ENCODE measurements around the gene GDPD2.
A peak's percentile ranks its signal among the peaks of the same experiment; 100 is the strongest.
"Not testable (repeated sequence)": the region's sequence is repeated elsewhere in the genome, so short reads cannot be mapped to it uniquely, and the experiment has no call there.

The GDPD2 gene

GRCh38 chrX:70422851-70423341, at the start of gene GDPD2:
TSS of gene GDPD2 (plus strand) at chrX:70423314. CDS start at chrX:70424985, 1,671 bp downstream.
- Histone ChIP-seq H3K27me3 (ENCODE audit: control insufficient read depth in 1 of 2, insufficient read depth in 2 of 2, low read length in 2 of 2) (no peaks in the 10 kb centered on the region), H3K9ac (ENCODE audit: low read depth in 1 of 2, low read length in 2 of 2) (peak within 1 kb of the TSS; percentile 51 to 71), H3K36me3 (ENCODE audit: control insufficient read depth in 1 of 2, insufficient read depth in 2 of 2, low read length in 2 of 2) (peaks cover 0 to 4% of the 10 kb centered on the region in 2 donors), H3K4me1 (ENCODE audit: control insufficient read depth in 1 of 2, insufficient read depth in 2 of 2, low read length in 2 of 2) (peaks cover 4 to 6% of the 10 kb centered on the region in 2 donors), H3K27ac (ENCODE audit: low read depth, low read length) (no peak within 1 kb of the TSS), H3K4me3 (ENCODE audit: low read depth in 1 of 2, low read length in 2 of 2) (peak within 1 kb of the TSS; percentile 48 to 54), H3K9me3 (ENCODE audit: control insufficient read depth in 1 of 2, low read length in 2 of 2) (no peaks in the 10 kb centered on the region)

DNA sequence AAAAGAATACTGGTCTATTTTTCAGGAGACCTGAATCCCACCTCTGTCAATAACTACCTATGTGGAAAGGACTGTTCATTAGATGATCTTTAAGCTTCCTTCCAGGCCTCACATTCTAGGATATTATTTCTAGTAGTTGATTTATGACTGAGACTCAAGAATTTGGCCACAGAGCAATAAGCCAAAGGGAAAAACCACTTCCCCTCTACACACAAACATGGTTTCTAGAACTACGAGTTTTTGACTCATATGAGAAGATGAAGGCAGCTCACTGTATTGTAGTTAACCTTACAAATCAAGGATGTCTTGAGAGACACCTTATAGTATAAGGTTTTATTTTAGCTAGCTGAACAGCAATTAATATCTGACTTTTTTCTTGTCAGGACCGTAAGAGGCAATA, 36.9 kb upstream of the GDPD2 start:
- H3K9ac ChIP-seq (ENCODE audit: low read depth in 1 of 2, low read length in 2 of 2), result no peak overlapping the region
- H3K9me3 ChIP-seq (ENCODE audit: control insufficient read depth in 1 of 2, low read length in 2 of 2), result no peaks in the 10 kb centered on the region
- H3K27me3 ChIP-seq (ENCODE audit: control insufficient read depth in 1 of 2, insufficient read depth in 2 of 2, low read length in 2 of 2), result no peaks in the 10 kb centered on the region
- no peak overlapping the region for H3K27ac ChIP-seq (ENCODE audit: low read depth, low read length)
- H3K4me3 ChIP-seq (ENCODE audit: low read depth in 1 of 2, low read length in 2 of 2), result no peak overlapping the region
- no peaks in the 10 kb centered on the region for H3K36me3 ChIP-seq (ENCODE audit: control insufficient read depth in 1 of 2, insufficient read depth in 2 of 2, low read length in 2 of 2)
- H3K4me1 ChIP-seq (ENCODE audit: control insufficient read depth in 1 of 2, insufficient read depth in 2 of 2, low read length in 2 of 2), result no peaks in the 10 kb centered on the region

DNA sequence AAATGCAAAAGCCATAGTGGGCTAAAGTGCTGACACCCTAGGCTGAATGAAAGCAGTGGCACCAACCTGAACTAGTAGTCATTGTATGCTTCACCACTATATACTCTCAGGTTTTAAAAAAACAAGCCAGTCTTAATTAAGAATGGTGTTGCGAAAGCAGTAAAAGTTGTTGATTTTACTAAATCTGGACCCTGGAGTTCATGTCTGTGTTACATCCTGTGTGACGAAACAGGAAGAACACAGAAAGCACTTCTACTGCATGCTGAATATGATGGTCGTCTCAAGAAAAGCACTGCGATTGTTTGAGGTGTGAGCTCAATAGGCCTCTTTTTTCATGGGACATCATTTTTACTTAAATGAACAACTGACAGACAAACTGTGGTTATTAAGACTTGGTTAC, 24.2 kb upstream of the GDPD2 start:
- Histone ChIP-seq H3K9me3 (ENCODE audit: control insufficient read depth in 1 of 2, low read length in 2 of 2) (no peaks in the 10 kb centered on the region), H3K27me3 (ENCODE audit: control insufficient read depth in 1 of 2, insufficient read depth in 2 of 2, low read length in 2 of 2) (no peaks in the 10 kb centered on the region), H3K4me3 (ENCODE audit: low read depth in 1 of 2, low read length in 2 of 2) (no peak overlapping the region), H3K9ac (ENCODE audit: low read depth in 1 of 2, low read length in 2 of 2) (no peak overlapping the region), H3K36me3 (ENCODE audit: control insufficient read depth in 1 of 2, insufficient read depth in 2 of 2, low read length in 2 of 2) (no peaks in the 10 kb centered on the region), H3K27ac (ENCODE audit: low read depth, low read length) (no peak overlapping the region), H3K4me1 (ENCODE audit: control insufficient read depth in 1 of 2, insufficient read depth in 2 of 2, low read length in 2 of 2) (no peaks in the 10 kb centered on the region)

- not testable (repeated sequence) for H3K27ac ChIP-seq (ENCODE audit: low read depth, low read length); H3K27me3 ChIP-seq (ENCODE audit: control insufficient read depth in 1 of 2, insufficient read depth in 2 of 2, low read length in 2 of 2); H3K9me3 ChIP-seq (ENCODE audit: control insufficient read depth in 1 of 2, low read length in 2 of 2); H3K9ac ChIP-seq (ENCODE audit: low read depth in 1 of 2, low read length in 2 of 2); H3K36me3 ChIP-seq (ENCODE audit: control insufficient read depth in 1 of 2, insufficient read depth in 2 of 2, low read length in 2 of 2); H3K4me1 ChIP-seq (ENCODE audit: control insufficient read depth in 1 of 2, insufficient read depth in 2 of 2, low read length in 2 of 2); H3K4me3 ChIP-seq (ENCODE audit: low read depth in 1 of 2, low read length in 2 of 2)
These were observed 22.9 kb upstream of the GDPD2 start for GRCh38 chrX:70400181-70400580.

- H3K27me3 ChIP-seq (ENCODE audit: control insufficient read depth in 1 of 2, insufficient read depth in 2 of 2, low read length in 2 of 2), result no peaks in the 10 kb centered on the region
- no peaks in the 10 kb centered on the region for H3K36me3 ChIP-seq (ENCODE audit: control insufficient read depth in 1 of 2, insufficient read depth in 2 of 2, low read length in 2 of 2)
- no peaks in the 10 kb centered on the region for H3K9me3 ChIP-seq (ENCODE audit: control insufficient read depth in 1 of 2, low read length in 2 of 2)
- H3K27ac ChIP-seq (ENCODE audit: low read depth, low read length), result no peak overlapping the region
- H3K9ac ChIP-seq (ENCODE audit: low read depth in 1 of 2, low read length in 2 of 2), result no peak overlapping the region
- H3K4me3 ChIP-seq (ENCODE audit: low read depth in 1 of 2, low read length in 2 of 2), result no peak overlapping the region
- no peaks in the 10 kb centered on the region for H3K4me1 ChIP-seq (ENCODE audit: control insufficient read depth in 1 of 2, insufficient read depth in 2 of 2, low read length in 2 of 2)
These were observed 20.4 kb upstream of the GDPD2 start for GRCh38 chrX:70402721-70403120.

- H3K4me1 ChIP-seq (ENCODE audit: control insufficient read depth in 1 of 2, insufficient read depth in 2 of 2, low read length in 2 of 2), result no peaks in the 10 kb centered on the region
- no peaks in the 10 kb centered on the region for H3K36me3 ChIP-seq (ENCODE audit: control insufficient read depth in 1 of 2, insufficient read depth in 2 of 2, low read length in 2 of 2)
- no peaks in the 10 kb centered on the region for H3K9me3 ChIP-seq (ENCODE audit: control insufficient read depth in 1 of 2, low read length in 2 of 2)
- H3K4me3 ChIP-seq (ENCODE audit: low read depth in 1 of 2, low read length in 2 of 2), result no peak overlapping the region
- no peak overlapping the region for H3K27ac ChIP-seq (ENCODE audit: low read depth, low read length)
- no peak overlapping the region for H3K9ac ChIP-seq (ENCODE audit: low read depth in 1 of 2, low read length in 2 of 2)
- no peaks in the 10 kb centered on the region for H3K27me3 ChIP-seq (ENCODE audit: control insufficient read depth in 1 of 2, insufficient read depth in 2 of 2, low read length in 2 of 2)
These were observed 18.1 kb upstream of the GDPD2 start for GRCh38 chrX:70405003-70405402.

DNA sequence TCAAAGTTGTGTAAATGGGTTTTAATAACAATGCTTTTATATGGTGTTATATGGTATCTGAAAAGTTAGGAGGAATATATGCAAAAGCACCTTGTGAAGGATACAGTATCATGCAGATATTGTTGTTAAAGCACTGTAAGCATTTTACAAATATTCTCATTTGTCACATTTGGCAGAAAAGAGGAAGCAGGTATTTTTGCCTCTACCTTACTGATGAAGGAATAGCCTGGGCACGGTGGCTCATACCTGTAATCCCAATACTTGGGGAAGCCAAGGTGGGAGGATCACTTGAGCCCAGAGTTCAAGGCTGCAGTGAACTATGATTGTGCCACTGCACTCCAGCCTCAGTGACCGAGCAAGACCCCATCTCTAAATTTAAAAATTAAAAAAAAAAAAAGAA, 12.2 kb upstream of the GDPD2 start:
- Histone ChIP-seq H3K9me3 (ENCODE audit: control insufficient read depth in 1 of 2, low read length in 2 of 2) (no peaks in the 10 kb centered on the region), H3K27me3 (ENCODE audit: control insufficient read depth in 1 of 2, insufficient read depth in 2 of 2, low read length in 2 of 2) (no peaks in the 10 kb centered on the region), H3K27ac (ENCODE audit: low read depth, low read length) (no peak overlapping the region), H3K4me1 (ENCODE audit: control insufficient read depth in 1 of 2, insufficient read depth in 2 of 2, low read length in 2 of 2) (no peaks in the 10 kb centered on the region), H3K36me3 (ENCODE audit: control insufficient read depth in 1 of 2, insufficient read depth in 2 of 2, low read length in 2 of 2) (no peaks in the 10 kb centered on the region), H3K4me3 (ENCODE audit: low read depth in 1 of 2, low read length in 2 of 2) (no peak overlapping the region), H3K9ac (ENCODE audit: low read depth in 1 of 2, low read length in 2 of 2) (no peak overlapping the region)

DNA sequence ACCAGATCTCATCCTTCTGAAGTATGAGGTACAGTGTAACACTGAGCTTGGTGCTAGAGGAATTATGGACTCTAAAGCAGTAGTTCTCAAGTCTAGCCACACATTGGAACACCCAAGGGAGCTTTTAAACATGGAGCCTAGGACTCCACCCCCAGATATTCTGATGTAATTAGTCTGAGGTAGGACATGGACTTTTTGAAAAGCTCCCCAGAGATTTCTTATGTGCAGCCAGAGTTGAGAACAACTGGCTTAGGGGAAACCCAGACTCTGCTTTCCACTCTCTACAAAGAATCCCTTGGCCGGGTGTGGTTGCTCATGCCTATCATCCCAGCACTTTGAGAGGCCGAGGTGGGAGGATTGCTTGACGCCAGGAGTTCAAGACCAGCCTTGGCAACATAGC, 11.6 kb upstream of the GDPD2 start:
- H3K4me1 ChIP-seq (ENCODE audit: control insufficient read depth in 1 of 2, insufficient read depth in 2 of 2, low read length in 2 of 2), result no peaks in the 10 kb centered on the region
- H3K27me3 ChIP-seq (ENCODE audit: control insufficient read depth in 1 of 2, insufficient read depth in 2 of 2, low read length in 2 of 2), result no peaks in the 10 kb centered on the region

DNA sequence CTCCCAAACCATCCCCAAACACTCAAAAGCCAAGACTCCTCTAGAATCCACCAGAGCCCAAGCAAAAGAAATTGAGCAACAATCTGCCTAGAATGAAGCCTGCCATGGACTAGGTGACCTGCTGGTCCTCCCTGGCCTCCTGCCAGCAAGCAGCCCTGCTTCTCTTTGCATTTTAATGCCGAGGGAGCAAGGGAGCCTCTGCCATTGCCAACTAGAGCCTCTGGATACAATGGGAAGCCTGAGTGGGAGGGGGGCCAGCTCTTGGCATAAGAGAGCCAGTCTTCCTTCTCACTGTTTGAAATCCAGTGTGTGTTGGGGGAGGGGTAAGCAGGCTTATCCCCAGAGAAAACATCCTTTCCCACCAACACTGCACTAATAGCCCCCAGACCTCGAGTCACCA, 1.5 kb upstream of the GDPD2 start:
- Histone ChIP-seq H3K4me3 (ENCODE audit: low read depth in 1 of 2, low read length in 2 of 2) (no peak overlapping the region), H3K27me3 (ENCODE audit: control insufficient read depth in 1 of 2, insufficient read depth in 2 of 2, low read length in 2 of 2) (no peaks in the 10 kb centered on the region)

More for the DNA sequence above, 11.6 kb upstream of the GDPD2 start:
- H3K9me3 ChIP-seq (ENCODE audit: control insufficient read depth in 1 of 2, low read length in 2 of 2), result no peaks in the 10 kb centered on the region
- H3K9ac ChIP-seq (ENCODE audit: low read depth in 1 of 2, low read length in 2 of 2), result no peak overlapping the region
- H3K36me3 ChIP-seq (ENCODE audit: control insufficient read depth in 1 of 2, insufficient read depth in 2 of 2, low read length in 2 of 2), result no peaks in the 10 kb centered on the region
- no peak overlapping the region for H3K27ac ChIP-seq (ENCODE audit: low read depth, low read length)
- no peak overlapping the region for H3K4me3 ChIP-seq (ENCODE audit: low read depth in 1 of 2, low read length in 2 of 2)

DNA sequence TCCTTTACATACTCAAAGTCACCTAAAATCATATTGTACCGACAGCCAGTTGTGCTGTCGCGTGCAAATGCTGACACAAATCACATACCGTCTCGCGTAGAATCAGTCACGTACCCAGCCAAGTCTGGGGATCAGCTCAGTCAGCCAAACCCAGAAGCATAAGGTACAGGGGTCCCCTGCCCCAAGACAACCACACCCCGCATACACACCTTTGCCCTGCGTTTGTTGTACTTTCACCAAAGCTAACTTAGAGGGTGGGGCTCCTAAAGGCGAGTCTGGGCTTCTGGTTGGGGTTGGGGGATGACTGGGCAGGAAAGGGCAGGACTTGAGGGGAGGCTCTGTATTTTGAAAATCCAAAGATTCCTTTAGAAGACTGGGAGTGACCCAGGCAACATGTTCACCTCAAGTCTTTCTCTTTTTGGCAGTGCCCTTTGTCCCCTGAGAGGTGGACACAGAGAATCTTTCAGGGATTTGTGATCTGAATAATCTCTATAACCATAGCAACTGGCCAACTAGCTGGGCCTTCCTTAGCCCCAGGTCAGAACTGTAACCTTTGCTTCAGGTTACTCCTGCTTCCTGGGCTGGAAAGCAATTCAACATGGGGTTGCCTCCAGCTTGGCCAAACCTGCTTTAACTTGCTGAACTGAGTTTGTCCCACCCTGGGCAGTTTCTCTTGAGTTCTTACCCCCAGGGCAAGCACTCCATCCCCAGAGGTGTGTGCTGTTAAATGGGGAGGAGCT, 992 bp downstream of the GDPD2 start:
- H3K27ac ChIP-seq (ENCODE audit: low read depth, low read length), result no peak overlapping the region
- H3K36me3 ChIP-seq (ENCODE audit: control insufficient read depth in 1 of 2, insufficient read depth in 2 of 2, low read length in 2 of 2), result peaks cover 0 to 4% of the 10 kb centered on the region in 2 donors
- H3K9ac ChIP-seq (ENCODE audit: low read depth in 1 of 2, low read length in 2 of 2), result peak overlapping the region in 1 of 2 donors; percentile 71
- H3K4me3 ChIP-seq (ENCODE audit: low read depth in 1 of 2, low read length in 2 of 2), result peak overlapping the region; percentile 48 to 54
- H3K9me3 ChIP-seq (ENCODE audit: control insufficient read depth in 1 of 2, low read length in 2 of 2), result no peaks in the 10 kb centered on the region
- peaks cover 4 to 6% of the 10 kb centered on the region in 2 donors for H3K4me1 ChIP-seq (ENCODE audit: control insufficient read depth in 1 of 2, insufficient read depth in 2 of 2, low read length in 2 of 2)
- no peaks in the 10 kb centered on the region for H3K27me3 ChIP-seq (ENCODE audit: control insufficient read depth in 1 of 2, insufficient read depth in 2 of 2, low read length in 2 of 2)

More for the DNA sequence above, 1.5 kb upstream of the GDPD2 start:
- Histone ChIP-seq H3K4me1 (ENCODE audit: control insufficient read depth in 1 of 2, insufficient read depth in 2 of 2, low read length in 2 of 2) (peaks cover 0 to 4% of the 10 kb centered on the region in 2 donors), H3K36me3 (ENCODE audit: control insufficient read depth in 1 of 2, insufficient read depth in 2 of 2, low read length in 2 of 2) (peaks cover 0 to 4% of the 10 kb centered on the region in 2 donors), H3K27ac (ENCODE audit: low read depth, low read length) (no peak overlapping the region), H3K9me3 (ENCODE audit: control insufficient read depth in 1 of 2, low read length in 2 of 2) (no peaks in the 10 kb centered on the region), H3K9ac (ENCODE audit: low read depth in 1 of 2, low read length in 2 of 2) (no peak overlapping the region)
